Liver (tissue), 9 donors: ENCODE data around the gene ASAP2. TPM values are rescaled to one million over a fixed set of nuclear protein-coding genes. Genes with fewer than 3 reads are reported as not detected.

Experiments
- DNase-seq: peaks from one replicate; pipeline ENCODE4 v3.0.0-alpha.2; 2017; ENCODE audit warnings: low spot score
- H3K27ac ChIP-seq, 2 donors: one replicate each; pipeline ENCODE4 v1.7.0; 2013; ENCODE audit warnings: inconsistent platforms in 2 of 2, low read length in 2 of 2, control low read depth in 1 of 2, low read depth in 1 of 2, mild to moderate bottlenecking in 1 of 2
- H3K27me3 ChIP-seq, 4 donors: one replicate each; pipeline versions ENCODE4 v1.6.1 to v1.7.0; 2013; ENCODE audit warnings: low read length in 3 of 4, inconsistent platforms in 1 of 4, mild to moderate bottlenecking in 1 of 4, moderate library complexity in 1 of 4; ENCODE audit not compliant: control insufficient read depth in 4 of 4, insufficient read depth in 4 of 4
- H3K36me3 ChIP-seq, 4 donors: one replicate each; pipeline versions ENCODE4 v1.6.1 to v1.7.0; 2013; ENCODE audit warnings: low read length in 3 of 4, mild to moderate bottlenecking in 3 of 4, low read depth in 1 of 4, moderate library complexity in 1 of 4; ENCODE audit not compliant: control insufficient read depth in 4 of 4, insufficient read depth in 3 of 4
- H3K4me1 ChIP-seq, 4 donors: one replicate each; pipeline versions ENCODE4 v1.6.1 to v1.7.0; 2013; ENCODE audit warnings: low read length in 3 of 4, mild to moderate bottlenecking in 3 of 4, moderate library complexity in 1 of 4; ENCODE audit not compliant: control insufficient read depth in 4 of 4, insufficient read depth in 4 of 4
- H3K4me3 ChIP-seq, 3 donors: one replicate each; pipeline versions ENCODE4 v1.6.1 to v1.7.0; 2013; ENCODE audit warnings: low read length in 3 of 3, control low read depth in 1 of 3, low read depth in 1 of 3, mild to moderate bottlenecking in 1 of 3
- H3K9ac ChIP-seq, 2 donors: one replicate each; pipeline ENCODE4 v1.7.0; 2013; ENCODE audit warnings: low read length in 2 of 2, mild to moderate bottlenecking in 2 of 2, moderate library complexity in 2 of 2, control low read depth in 1 of 2, low read depth in 1 of 2
- H3K9me3 ChIP-seq, 4 donors: one replicate each; pipeline versions ENCODE4 v1.6.1 to v1.7.0; 2013; ENCODE audit warnings: low read length in 3 of 4; ENCODE audit not compliant: control insufficient read depth in 4 of 4
- ATF3 ChIP-seq: IDR thresholded peaks from 2 replicates; pipeline ENCODE4 v1.6.1; 2016; ENCODE audit warnings: antibody characterized with exemption
- CTCF ChIP-seq: fragments of 150-350 bp; IDR thresholded peaks from 2 replicates; pipeline ENCODE4 v1.5.1; 2017; ENCODE audit warnings: improper control_type of control experiment, low read depth, low read length; ENCODE audit not compliant: missing input control
- EGR1 ChIP-seq, 2 donors: IDR thresholded peaks; 2 replicates each; pipeline ENCODE4 v1.6.1; 2016 to 2018; ENCODE audit warnings: antibody characterized with exemption in 2 of 2, low read depth in 2 of 2
- FOXA1 ChIP-seq: IDR thresholded peaks from 2 replicates; pipeline ENCODE4 v1.6.1; 2016; ENCODE audit warnings: antibody characterized with exemption
- FOXA2 ChIP-seq: IDR thresholded peaks from 2 replicates; pipeline ENCODE4 v1.6.1; 2016; ENCODE audit warnings: antibody characterized with exemption
- HNF4G ChIP-seq: IDR thresholded peaks from 2 replicates; pipeline ENCODE4 v1.6.1; 2016; ENCODE audit warnings: antibody characterized with exemption
- JUND ChIP-seq, 2 donors: IDR thresholded peaks; 2 replicates each; pipeline ENCODE4 v1.6.1; 2016; ENCODE audit warnings: antibody characterized with exemption in 2 of 2
- NR2F2 ChIP-seq: IDR thresholded peaks from 2 replicates; pipeline ENCODE4 v1.6.1; 2016; ENCODE audit warnings: antibody characterized with exemption
- RAD21 ChIP-seq, 2 donors: IDR thresholded peaks; 2 replicates each; pipeline ENCODE4 v1.6.1; 2016; ENCODE audit warnings: antibody characterized with exemption in 2 of 2, mild to moderate bottlenecking in 2 of 2
- REST ChIP-seq: IDR thresholded peaks from 2 replicates; pipeline ENCODE4 v1.6.1; 2016; ENCODE audit warnings: antibody characterized with exemption, mild to moderate bottlenecking
- RXRA ChIP-seq, 2 donors: IDR thresholded peaks; 2 replicates each; pipeline ENCODE4 v1.6.1; 2017 to 2018; ENCODE audit warnings: antibody characterized with exemption in 2 of 2, mild to moderate bottlenecking in 1 of 2
- TAF1 ChIP-seq: conservative IDR thresholded peaks from 2 replicates; pipeline ENCODE4 v1.6.1; 2016; ENCODE audit warnings: antibody characterized with exemption, mild to moderate bottlenecking
- YY1 ChIP-seq: IDR thresholded peaks from 2 replicates; pipeline ENCODE4 v1.6.1; 2016; ENCODE audit warnings: antibody characterized with exemption, mild to moderate bottlenecking
- ZBTB33 ChIP-seq: IDR thresholded peaks from 2 replicates; pipeline ENCODE4 v1.6.1; 2016; ENCODE audit warnings: antibody characterized with exemption
- WGBS: extraction: QIAGEN DNeasy Blood & Tissue Kit; methylation state at CpG from one replicate; pipeline ENCODE4 v1.1.7; 2013; 5-methylcytosine and 5-hydroxymethylcytosine counted together
- polyA plus RNA-seq, 2 donors: library from polyadenylated mRNA; stranded (reverse) in 1 of 2; unstranded in 1 of 2; fragments of 200-250 nt in 1 of 2; fragments of >200 nt in 1 of 2; fragmentation: Nextera tagmentation in 1 of 2; extraction: Ambion mirVana in 1 of 2; gene quantifications; one replicate each; pipeline versions ENCODE4 v1.2.1 to v1.2.3, GENCODE V29; 2013 to 2015
- total RNA-seq, 2 donors: library from RNA; depleted of rRNA; stranded (reverse); fragments of >200 nt; gene quantifications; one replicate each; pipeline ENCODE4 v1.2.3, GENCODE V29; 2014
- TF ChIP-seq, protein P1 (sequence below): IDR thresholded peaks from 2 replicates; pipeline ENCODE4 v1.6.1; 2016; ENCODE audit warnings: antibody characterized with exemption
- donor health status: healthy.
- donor health status: healthy.
- donor health status: healthy.
- donor health status: healthy.
- donor health status: healthy.

ASAP2 gene
- total and polyA plus RNA-seq, 4 donors = 0.36 to 5.9 (median 2.6) TPM

DNA sequence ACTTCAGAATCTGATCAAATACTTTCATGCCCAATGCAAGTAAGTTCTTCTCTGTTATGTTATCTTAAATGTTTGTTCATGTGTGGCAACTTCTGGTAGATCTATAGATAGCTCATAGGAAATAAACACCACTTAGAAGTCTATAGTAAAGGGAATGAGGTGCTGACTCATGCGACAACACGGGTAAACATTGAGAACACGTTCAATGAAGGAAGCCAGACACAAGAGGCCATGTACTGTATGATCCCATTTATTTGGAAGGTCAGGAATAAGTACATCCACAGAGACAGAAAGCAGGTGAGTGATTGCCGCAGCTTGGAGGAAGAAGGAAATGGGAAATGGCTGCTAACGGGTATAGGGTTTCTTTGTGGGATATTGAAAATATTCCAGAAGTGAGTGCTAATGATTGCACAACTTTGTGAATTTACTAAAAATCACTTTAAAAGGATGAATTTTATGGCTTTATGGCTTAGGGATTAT is 121.3 kb downstream of the ASAP2 start:
- Histone ChIP-seq H3K4me1 (peaks cover 0 to 2% (median 0%) of the 10 kb centered on the region in 4 donors), H3K27ac (no peak overlapping the region), H3K36me3 (no peaks in the 10 kb centered on the region), H3K9me3 (no peaks in the 10 kb centered on the region), H3K27me3 (no peaks in the 10 kb centered on the region), H3K4me3 (no peak overlapping the region), H3K9ac (no peak overlapping the region)
- no peak for TF ChIP-seq FOXA1
- no peak for TF ChIP-seq ATF3
- no peak for TF ChIP-seq TAF1
- no peak for TF ChIP-seq HNF4G
- no peak for TF ChIP-seq NR2F2
- TF ChIP-seq YY1 = no peak
- TF ChIP-seq EGR1 (IDR thresholded peaks at IDR 0.05; ENCODE audit: low read depth in 2 of 2) = no peak
- no peak for TF ChIP-seq FOXA2
- TF ChIP-seq REST = no peak
- TF ChIP-seq JUND (IDR thresholded peaks at IDR 0.05) = no peak
- TF ChIP-seq RXRA (IDR thresholded peaks at IDR 0.05) = no peak
- no peak for TF ChIP-seq RAD21 (IDR thresholded peaks at IDR 0.05)
- TF ChIP-seq, protein P1, sequence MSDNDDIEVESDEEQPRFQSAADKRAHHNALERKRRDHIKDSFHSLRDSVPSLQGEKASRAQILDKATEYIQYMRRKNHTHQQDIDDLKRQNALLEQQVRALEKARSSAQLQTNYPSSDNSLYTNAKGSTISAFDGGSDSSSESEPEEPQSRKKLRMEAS = no peak
- 76% methylated on average over 5 of the region's 5 CpGs for WGBS
- no peak for DNase-seq

DNA sequence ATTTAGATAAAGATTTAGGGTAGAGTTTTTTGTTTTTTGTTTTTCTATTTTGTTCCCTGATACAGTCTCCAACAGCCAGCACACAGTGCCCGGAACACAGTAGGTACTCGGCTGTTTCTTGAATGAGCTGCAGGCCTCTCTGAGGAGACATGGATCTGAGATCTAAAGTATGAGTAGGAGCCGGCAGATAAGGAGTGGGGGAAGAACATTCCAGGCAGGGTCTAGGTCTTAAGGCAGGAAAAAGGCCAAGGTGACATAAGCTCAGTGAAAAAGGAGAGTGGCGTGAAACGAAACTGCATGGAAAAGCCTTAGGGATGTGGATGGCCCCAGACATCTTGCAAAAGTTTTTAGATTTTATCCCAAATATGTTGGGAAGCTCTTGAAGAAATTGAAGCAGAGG is 122.3 kb downstream of the ASAP2 start:
- Histone ChIP-seq H3K4me1 (peaks cover 0 to 2% (median 0%) of the 10 kb centered on the region in 4 donors), H3K9me3 (no peaks in the 10 kb centered on the region), H3K36me3 (no peaks in the 10 kb centered on the region), H3K4me3 (no peak overlapping the region), H3K27ac (no peak overlapping the region), H3K27me3 (no peaks in the 10 kb centered on the region), H3K9ac (no peak overlapping the region)
- no peak for TF ChIP-seq EGR1 (IDR thresholded peaks at IDR 0.05; ENCODE audit: low read depth in 2 of 2)
- 88% methylated on average over 5 of the region's 5 CpGs for WGBS
- DNase-seq = no peak

DNA sequence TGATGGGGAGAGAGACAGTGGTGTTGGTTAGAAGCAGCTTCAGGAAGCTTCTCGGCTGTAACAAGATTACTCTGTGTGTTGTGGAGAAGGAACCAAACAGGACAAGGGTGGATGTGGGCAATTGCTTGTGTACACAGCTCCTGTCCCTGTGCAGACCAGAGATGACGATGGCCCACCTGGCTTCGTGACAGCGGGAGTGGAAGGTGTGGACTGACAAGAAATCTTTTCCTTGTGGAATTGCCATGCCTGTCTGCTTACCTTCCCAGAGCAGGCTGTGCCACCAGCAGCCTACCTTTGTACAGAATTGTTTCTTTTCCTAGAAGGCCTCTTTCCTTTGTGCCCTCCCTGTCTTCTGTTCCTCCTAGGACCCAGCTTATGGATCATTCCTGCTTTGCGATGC is 122.9 kb downstream of the ASAP2 start:
- H3K36me3 ChIP-seq = no peaks in the 10 kb centered on the region
- H3K27ac ChIP-seq = no peak overlapping the region
- H3K4me3 ChIP-seq = no peak overlapping the region
- H3K9ac ChIP-seq = no peak overlapping the region
- H3K4me1 ChIP-seq = peaks cover 0 to 2% (median under 1%) of the 10 kb centered on the region in 4 donors
- H3K27me3 ChIP-seq = no peaks in the 10 kb centered on the region
- DNase-seq = no peak
- WGBS = 80% methylated on average over 5 of the region's 5 CpGs
- H3K9me3 ChIP-seq = no peaks in the 10 kb centered on the region
- TF ChIP-seq ZBTB33 = no peak
- no peak for TF ChIP-seq CTCF
- TF ChIP-seq, protein P1 = no peak
- no peak for TF ChIP-seq FOXA1
- no peak for TF ChIP-seq HNF4G
- TF ChIP-seq FOXA2 = no peak
- TF ChIP-seq ATF3 = no peak
- TF ChIP-seq NR2F2 = no peak
- TF ChIP-seq REST = no peak
